Panc1 (cell line): ENCODE measurements around the gene POFUT2.

Experiments used
- CTCF ChIP-seq: fragments of 450-650 bp; IDR thresholded peaks from 2 replicates; pipeline ENCODE4 v1.5.1; 2017; ENCODE audit warnings: mild to moderate bottlenecking
- SIN3A ChIP-seq: IDR thresholded peaks from 2 replicates; pipeline ENCODE4 v1.6.1; 2012; ENCODE audit warnings: low read depth, mild to moderate bottlenecking, low read length, moderate library complexity, borderline replicate concordance; ENCODE audit not compliant: insufficient read depth

GRCh38 chr21:45289134-45289533, 1.4 kb upstream of the POFUT2 start:
- no peak for TF ChIP-seq CTCF
- no peak for TF ChIP-seq SIN3A
